Measurements from ENCODE around the gene RAD51B.

RAD51B gene

GRCh38 chr14:68181519-68182326 is 362.1 kb downstream of the RAD51B start:
- no peak for TF ChIP-seq CTCF (IDR thresholded peaks at IDR 0.05)

GRCh38 chr14:68182492-68182891 is 362.9 kb downstream of the RAD51B start:
- no peak for TF ChIP-seq CTCF (IDR thresholded peaks at IDR 0.05)

GRCh38 chr14:68188174-68188573 is 368.6 kb downstream of the RAD51B start:
- no peak for TF ChIP-seq CTCF (IDR thresholded peaks at IDR 0.05)

GRCh38 chr14:68190032-68190431 is 370.5 kb downstream of the RAD51B start:
- no peak for TF ChIP-seq CTCF (IDR thresholded peaks at IDR 0.05)

GRCh38 chr14:68191567-68192321 is 372.2 kb downstream of the RAD51B start:
- TF ChIP-seq CTCF (IDR thresholded peaks at IDR 0.05) = no peak

- TF ChIP-seq CTCF (IDR thresholded peaks at IDR 0.05) = no peak
Observed at GRCh38 chr14:68192935-68193334, 373.4 kb downstream of the RAD51B start.

GRCh38 chr14:68193970-68194681 is 374.5 kb downstream of the RAD51B start:
- TF ChIP-seq CTCF (IDR thresholded peaks at IDR 0.05) = no peak
